HepG2 (cell line): Measurements from ENCODE around the gene PMIS2. TPM values are rescaled to one million over a fixed set of nuclear protein-coding genes. Genes with fewer than 3 reads are reported as not detected.

Source experiments
- FLYWCH1 ChIP-seq: sonication (generic); formaldehyde crosslinking; IDR thresholded peaks from 2 replicates; pipeline ENCODE4 v1.8.1; 2023; ENCODE audit warnings: mild to moderate bottlenecking, missing genetic modification reagents
- GATA4 ChIP-seq: sonication (generic); IDR thresholded peaks from 2 replicates; pipeline ENCODE4 v1.6.1; 2016; ENCODE audit warnings: antibody characterized with exemption, low read depth, borderline replicate concordance
- HIVEP1 ChIP-seq: sonication (generic); formaldehyde crosslinking; IDR thresholded peaks from 2 replicates; pipeline ENCODE4 v1.4.0; 2020; ENCODE audit warnings: mild to moderate bottlenecking, missing genetic modification reagents
- HNRNPH1 ChIP-seq: fragments of 200-400 bp; formaldehyde crosslinking; optimal IDR thresholded peaks from 2 replicates; pipeline ENCODE3; 2017; ENCODE audit warnings: mild to moderate bottlenecking, low read depth, low read length
- MAF1 ChIP-seq: sonication (generic); formaldehyde crosslinking; IDR thresholded peaks from 2 replicates; pipeline ENCODE4 v1.5.0; 2020; ENCODE audit warnings: missing genetic modification reagents, borderline replicate concordance
- MAZ ChIP-seq, 2 experiments: sonication (generic) in 1 of 2; formaldehyde crosslinking in 1 of 2; IDR thresholded peaks; 2 replicates each; pipeline versions ENCODE4 v1.5.0 to v1.6.1; 2012 to 2020; ENCODE audit warnings: low read depth in 2 of 2, mild to moderate bottlenecking in 2 of 2, borderline replicate concordance in 1 of 2, improper control_type of control experiment in 1 of 2, low read length in 1 of 2, missing genetic modification reagents in 1 of 2, moderate library complexity in 1 of 2
- NR1H2 ChIP-seq: sonication (generic); formaldehyde crosslinking; IDR thresholded peaks from 2 replicates; pipeline ENCODE4 v1.8.1; 2022; ENCODE audit warnings: low read depth, missing genetic modification reagents, borderline replicate concordance
- POLR2AphosphoS5 ChIP-seq: IDR thresholded peaks from 2 replicates; pipeline ENCODE4 v1.6.1; 2012; ENCODE audit warnings: low read depth, low read length
- POLR2G ChIP-seq: fragments of 200-400 bp; formaldehyde crosslinking; IDR thresholded peaks from 2 replicates; pipeline ENCODE4 v1.6.1; 2018; ENCODE audit warnings: mild to moderate bottlenecking, low read depth, low read length, moderate library complexity
- RFXAP ChIP-seq: sonication (generic); formaldehyde crosslinking; IDR thresholded peaks from 2 replicates; pipeline ENCODE4 v1.4.0; 2020; ENCODE audit warnings: missing genetic modification reagents, borderline replicate concordance
- TRIM24 ChIP-seq: sonication (generic); formaldehyde crosslinking; IDR thresholded peaks from 2 replicates; pipeline ENCODE4 v1.8.0; 2022; ENCODE audit warnings: mild to moderate bottlenecking, missing genetic modification reagents
- UBTF ChIP-seq: sonication (generic); formaldehyde crosslinking; IDR thresholded peaks from 2 replicates; pipeline ENCODE4 v1.4.0; 2020; ENCODE audit warnings: mild to moderate bottlenecking, missing genetic modification reagents
- ZBTB3 ChIP-seq: sonication (generic); formaldehyde crosslinking; IDR thresholded peaks from 2 replicates; pipeline ENCODE4 v1.4.0; 2020; ENCODE audit warnings: low read depth, mild to moderate bottlenecking, moderate library complexity, missing genetic modification reagents, borderline replicate concordance
- ZFP36L1 ChIP-seq: sonication (generic); formaldehyde crosslinking; IDR thresholded peaks from 2 replicates; pipeline ENCODE4 v1.8.0; 2022; ENCODE audit warnings: mild to moderate bottlenecking, missing genetic modification reagents, moderate library complexity
- ZIK1 ChIP-seq: sonication (generic); formaldehyde crosslinking; IDR thresholded peaks from 2 replicates; pipeline ENCODE4 v1.5.0; 2020; ENCODE audit warnings: mild to moderate bottlenecking, low read depth, missing genetic modification reagents, borderline replicate concordance
- ZNF121 ChIP-seq: sonication (generic); formaldehyde crosslinking; IDR thresholded peaks from 2 replicates; pipeline ENCODE4 v1.5.0; 2020; ENCODE audit warnings: mild to moderate bottlenecking, missing genetic modification reagents
- ZNF333 ChIP-seq: sonication (generic); formaldehyde crosslinking; IDR thresholded peaks from 2 replicates; pipeline ENCODE4 v1.4.0; 2020; ENCODE audit warnings: mild to moderate bottlenecking, missing genetic modification reagents, borderline replicate concordance
- ZNF34 ChIP-seq: sonication (generic); formaldehyde crosslinking; IDR thresholded peaks from 2 replicates; pipeline ENCODE4 v1.4.0; 2020; ENCODE audit warnings: mild to moderate bottlenecking, missing genetic modification reagents, borderline replicate concordance
- ZNF512 ChIP-seq: sonication (generic); formaldehyde crosslinking; IDR thresholded peaks from 2 replicates; pipeline ENCODE4 v1.4.0; 2020; ENCODE audit warnings: mild to moderate bottlenecking, missing genetic modification reagents
- ZSCAN31 ChIP-seq: sonication (generic); formaldehyde crosslinking; IDR thresholded peaks from 2 replicates; pipeline ENCODE4 v1.5.0; 2020; ENCODE audit warnings: low read depth, mild to moderate bottlenecking, missing genetic modification reagents
- polyA plus RNA-seq, 8 experiments: library from polyadenylated mRNA; depleted of rRNA in 3 of 8; stranded (reverse) in 7 of 8; unstranded in 1 of 8; fragments of >200 nt; fragmentation: Illumina TruSeq in 4 of 8; extraction: Trizol in 4 of 8; gene quantifications; 2 replicates each; pipeline versions ENCODE4 v1.2.1 to v1.2.3, GENCODE V29; 2011 to 2016; ENCODE audit warnings: low read depth in 4 of 8, missing spikeins in 1 of 8, mixed read lengths in 1 of 8; ENCODE audit not compliant: insufficient read depth in 1 of 8
- total RNA-seq, 5 experiments: library from RNA; depleted of rRNA; stranded (reverse); fragments of >200 nt; fragmentation: Illumina TruSeq; extraction: Trizol; gene quantifications; 2 replicates each; pipeline ENCODE4 v1.2.3, GENCODE V29; 2016; ENCODE audit warnings: low read depth in 1 of 5
- TF ChIP-seq, protein P1 (sequence below): sonication (generic); formaldehyde crosslinking; IDR thresholded peaks from 2 replicates; pipeline ENCODE4 v1.5.0; 2020; ENCODE audit warnings: mild to moderate bottlenecking, missing genetic modification reagents, moderate library complexity
- TF ChIP-seq, protein P2 (sequence below): IDR thresholded peaks from 2 replicates; pipeline ENCODE4 v1.6.1; 2016; ENCODE audit warnings: low read depth, borderline replicate concordance

The PMIS2 gene
- total and polyA plus RNA-seq, 2 of the 13 experiments (the other 11 are each of a cell fraction or from before 2014, with no cell fraction given): not detected

DNA sequence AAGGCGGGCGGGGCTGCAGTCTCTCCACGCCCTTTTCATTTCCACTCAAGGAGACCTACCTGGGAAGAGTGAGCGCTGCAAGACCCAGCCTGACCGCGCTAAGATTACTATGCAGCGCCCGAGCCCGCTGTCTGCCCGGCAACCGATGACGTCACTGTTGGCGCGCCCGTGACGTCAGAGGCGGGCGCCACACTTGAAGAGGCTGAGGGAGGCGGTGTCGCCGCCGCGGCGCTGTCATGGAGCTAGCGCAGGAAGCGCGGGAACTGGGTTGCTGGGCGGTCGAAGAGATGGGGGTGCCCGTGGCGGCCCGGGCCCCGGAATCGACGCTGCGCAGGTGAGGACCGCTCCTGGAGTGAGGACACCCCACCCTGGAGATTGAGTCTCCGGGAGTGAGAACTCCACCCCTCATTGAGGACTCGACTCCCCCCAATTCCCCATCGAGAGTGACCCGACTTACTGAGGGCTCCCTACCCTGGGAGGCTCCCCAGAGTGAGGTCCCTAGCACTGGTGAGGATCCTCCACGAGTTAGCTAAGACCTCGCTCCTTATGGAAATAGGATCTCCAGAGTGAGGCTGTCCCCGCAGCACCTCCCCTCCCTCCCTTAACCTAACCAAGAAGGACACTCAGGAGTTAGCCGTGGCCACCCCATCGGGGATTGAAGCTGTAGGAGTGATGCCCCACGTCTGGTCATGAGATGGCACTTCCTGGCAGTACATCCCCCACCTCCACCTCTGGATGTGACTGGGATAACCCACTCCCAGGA is 26.8 kb downstream of the PMIS2 start, which contains the start of gene HAUS5 (continued):
- TF ChIP-seq UBTF (CRISPR knock-in tag) (no peak; the same call in 1 of the 2 replicates), ZBTB3 (0 out of 2 replicates have a peak, but pooled peaks have one; percentile 23), MAZ (IDR thresholded peaks at IDR 0.05; ENCODE audit: borderline replicate concordance, low read depth, low read length) (peak; percentile 63; the same call in 1 of the 2 replicates), MAZ (CRISPR knock-in tag; IDR thresholded peaks at IDR 0.05; ENCODE audit: low read depth) (no peak), MAF1 (no peak), ZIK1 (no peak), POLR2AphosphoS5 (peak; percentile 63), ZSCAN31 (CRISPR knock-in tag) (peak; percentile 70; the same call in 1 of the 2 replicates), ZNF34 (CRISPR knock-in tag) (no peak), ZNF512 (0 out of 2 replicates have a peak, but pooled peaks have one; percentile 8), NR1H2 (no peak), HNRNPH1 (no peak), ZFP36L1 (CRISPR knock-in tag) (no peak), ZNF121 (CRISPR knock-in tag) (no peak), HIVEP1 (CRISPR knock-in tag) (no peak), RFXAP (CRISPR knock-in tag) (peak; percentile 100), TRIM24 (CRISPR knock-in tag) (no peak), POLR2G (peak; percentile 69), FLYWCH1 (CRISPR knock-in tag) (no peak), ZNF333 (CRISPR knock-in tag) (no peak; the same call in 1 of the 2 replicates), GATA4 (no peak)
- TF ChIP-seq, protein P1, sequence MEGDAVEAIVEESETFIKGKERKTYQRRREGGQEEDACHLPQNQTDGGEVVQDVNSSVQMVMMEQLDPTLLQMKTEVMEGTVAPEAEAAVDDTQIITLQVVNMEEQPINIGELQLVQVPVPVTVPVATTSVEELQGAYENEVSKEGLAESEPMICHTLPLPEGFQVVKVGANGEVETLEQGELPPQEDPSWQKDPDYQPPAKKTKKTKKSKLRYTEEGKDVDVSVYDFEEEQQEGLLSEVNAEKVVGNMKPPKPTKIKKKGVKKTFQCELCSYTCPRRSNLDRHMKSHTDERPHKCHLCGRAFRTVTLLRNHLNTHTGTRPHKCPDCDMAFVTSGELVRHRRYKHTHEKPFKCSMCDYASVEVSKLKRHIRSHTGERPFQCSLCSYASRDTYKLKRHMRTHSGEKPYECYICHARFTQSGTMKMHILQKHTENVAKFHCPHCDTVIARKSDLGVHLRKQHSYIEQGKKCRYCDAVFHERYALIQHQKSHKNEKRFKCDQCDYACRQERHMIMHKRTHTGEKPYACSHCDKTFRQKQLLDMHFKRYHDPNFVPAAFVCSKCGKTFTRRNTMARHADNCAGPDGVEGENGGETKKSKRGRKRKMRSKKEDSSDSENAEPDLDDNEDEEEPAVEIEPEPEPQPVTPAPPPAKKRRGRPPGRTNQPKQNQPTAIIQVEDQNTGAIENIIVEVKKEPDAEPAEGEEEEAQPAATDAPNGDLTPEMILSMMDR: peak; percentile 49
- TF ChIP-seq, protein P2, sequence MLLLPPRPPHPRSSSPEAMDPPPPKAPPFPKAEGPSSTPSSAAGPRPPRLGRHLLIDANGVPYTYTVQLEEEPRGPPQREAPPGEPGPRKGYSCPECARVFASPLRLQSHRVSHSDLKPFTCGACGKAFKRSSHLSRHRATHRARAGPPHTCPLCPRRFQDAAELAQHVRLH (CRISPR knock-in tag): peak; percentile 70; the same call in 1 of the 2 replicates
